HG02588 (cell line): ENCODE results near the gene JAK1.
"Not testable (repeated sequence)": the region's sequence is repeated elsewhere in the genome, so short reads cannot be mapped to it uniquely, and the experiment has no call there.

Experiments used
- ATAC-seq: cut with Tn5 transposase; IDR thresholded peaks from one replicate; pipeline ENCODE4 v1.9.1; 2021; ENCODE audit warnings: mild to moderate bottlenecking, moderate library complexity; ENCODE audit not compliant: unreplicated experiment

Gene JAK1

GRCh38 chr1:64923294-64923718 is 43.0 kb downstream of the JAK1 start:
- ATAC-seq, result no peak

GRCh38 chr1:64922336-64922735 is 44.0 kb downstream of the JAK1 start:
- ATAC-seq, result no peak

- no peak for ATAC-seq
These were observed 44.6 kb downstream of the JAK1 start for GRCh38 chr1:64921771-64922170.

GRCh38 chr1:64920941-64921589 is 45.3 kb downstream of the JAK1 start:
- ATAC-seq, result no peak

- ATAC-seq, result not testable (repeated sequence)
These were observed 47.2 kb downstream of the JAK1 start for GRCh38 chr1:64919120-64919519.

GRCh38 chr1:64917907-64918306 is 48.4 kb downstream of the JAK1 start:
- ATAC-seq, result no peak

GRCh38 chr1:64917328-64917861 is 49.0 kb downstream of the JAK1 start:
- ATAC-seq, result no peak

- no peak for ATAC-seq
These were observed 50.7 kb downstream of the JAK1 start for GRCh38 chr1:64915381-64916274.

- no peak for ATAC-seq
These were observed 52.9 kb downstream of the JAK1 start for GRCh38 chr1:64913361-64914015.

- no peak for ATAC-seq
These were observed 54.2 kb downstream of the JAK1 start for GRCh38 chr1:64912191-64912590.

GRCh38 chr1:64911326-64911725 is 55.0 kb downstream of the JAK1 start:
- ATAC-seq, result no peak

- ATAC-seq, result no peak
These were observed 57.3 kb downstream of the JAK1 start for GRCh38 chr1:64909031-64909430.

- ATAC-seq, result no peak
These were observed 57.8 kb downstream of the JAK1 start for GRCh38 chr1:64908575-64908974.

GRCh38 chr1:64906447-64906846 is 59.9 kb downstream of the JAK1 start:
- ATAC-seq, result no peak

GRCh38 chr1:64903593-64903992 is 62.8 kb downstream of the JAK1 start:
- ATAC-seq, result no peak

GRCh38 chr1:64901663-64902062 is 64.7 kb downstream of the JAK1 start:
- no peak for ATAC-seq

- no peak for ATAC-seq
These were observed 65.4 kb downstream of the JAK1 start for GRCh38 chr1:64900916-64901315.

- peak; percentile 71 for ATAC-seq
These were observed 68.1 kb downstream of the JAK1 start for GRCh38 chr1:64898107-64898861.

- no peak for ATAC-seq
These were observed 69.8 kb downstream of the JAK1 start for GRCh38 chr1:64896551-64896950.

- peak; percentile 65 for ATAC-seq
These were observed 70.8 kb downstream of the JAK1 start for GRCh38 chr1:64895500-64895899.
